Neural progenitor cell (in vitro differentiated cells): ENCODE measurements around the gene PRR18. TPM values are rescaled to one million over a fixed set of nuclear protein-coding genes. Genes with fewer than 3 reads are reported as not detected.

ENCODE experiments used
- DNase-seq: peaks from one replicate; pipeline ENCODE4 v3.0.0-alpha.2; 2016; ENCODE audit warnings: low spot score
- H2AFZ ChIP-seq: fragments of 200-600 bp; sonication (generic); replicated peaks from 2 replicates; pipeline ENCODE4 v1.6.1; 2016; ENCODE audit warnings: antibody characterized with exemption
- H3F3A ChIP-seq: fragments of 200-600 bp; sonication (generic); 2 replicates; pipeline ENCODE4 v1.6.1; 2016; ENCODE audit warnings: antibody characterized with exemption, low read depth
- H3K27ac ChIP-seq: fragments of 200-600 bp; sonication (generic); 2 replicates; pipeline ENCODE4 v1.5.1; 2016; ENCODE audit warnings: mild to moderate bottlenecking
- H3K27me3 ChIP-seq: fragments of 200-600 bp; sonication (generic); 2 replicates; pipeline ENCODE4 v1.6.1; 2016; ENCODE audit warnings: mild to moderate bottlenecking, moderate library complexity
- H3K36me3 ChIP-seq: fragments of 200-600 bp; sonication (generic); 2 replicates; pipeline ENCODE4 v1.5.1; 2016
- H3K4me1 ChIP-seq: fragments of 200-600 bp; sonication (generic); 2 replicates; pipeline ENCODE4 v1.6.1; 2016; ENCODE audit warnings: mixed run types
- H3K4me2 ChIP-seq: fragments of 200-600 bp; sonication (generic); 2 replicates; pipeline ENCODE4 v1.6.1; 2016
- H3K4me3 ChIP-seq: fragments of 200-600 bp; sonication (generic); 2 replicates; pipeline ENCODE4 v1.5.1; 2016
- H3K79me2 ChIP-seq: fragments of 200-600 bp; sonication (generic); 2 replicates; pipeline ENCODE4 v1.6.1; 2016; ENCODE audit warnings: low read depth
- H3K9ac ChIP-seq: fragments of 200-600 bp; sonication (generic); 2 replicates; pipeline ENCODE4 v1.6.1; 2016
- H3K9me3 ChIP-seq: fragments of 200-600 bp; sonication (generic); 2 replicates; pipeline ENCODE4 v1.5.1; 2016; ENCODE audit warnings: low read depth
- H4K20me1 ChIP-seq: fragments of 200-600 bp; sonication (generic); 2 replicates; pipeline ENCODE4 v1.6.1; 2016; ENCODE audit warnings: low read depth
- H3K27ac Mint-ChIP-seq: 3 replicates; pipeline ENCODE4 v1.8.0; 2021; ENCODE audit warnings: mixed read lengths
- H3K27me3 Mint-ChIP-seq: 2 replicates; pipeline ENCODE4 v1.8.0; 2022; ENCODE audit warnings: low read depth, mild to moderate bottlenecking, inconsistent platforms, moderate library complexity, mixed read lengths; ENCODE audit not compliant: insufficient read depth
- H3K36me3 Mint-ChIP-seq: 3 replicates; pipeline ENCODE4 v1.8.0; 2021; ENCODE audit warnings: mixed read lengths
- H3K4me1 Mint-ChIP-seq: 3 replicates; pipeline ENCODE4 v1.8.0; 2021; ENCODE audit warnings: mixed read lengths
- H3K4me3 Mint-ChIP-seq: 3 replicates; pipeline ENCODE4 v1.8.0; 2021; ENCODE audit warnings: mild to moderate bottlenecking, moderate library complexity, mixed read lengths
- H3K9me3 Mint-ChIP-seq: 3 replicates; pipeline ENCODE4 v1.8.0; 2020; ENCODE audit warnings: mixed read lengths
- EZH2 ChIP-seq: fragments of 200-600 bp; sonication (generic); IDR thresholded peaks from 2 replicates; pipeline ENCODE4 v1.6.1; 2017; ENCODE audit warnings: antibody characterized with exemption, mild to moderate bottlenecking, moderate library complexity
- EZH2phosphoT487 ChIP-seq: fragments of 200-600 bp; sonication (generic); IDR thresholded peaks from 2 replicates; pipeline ENCODE4 v1.6.1; 2017; ENCODE audit warnings: antibody characterized with exemption
- total RNA-seq: library from RNA; depleted of rRNA; stranded (reverse); fragments of >200 nt; gene quantifications from 2 replicates; pipeline ENCODE4 v1.2.3, GENCODE V29; 2015; ENCODE audit warnings: low replicate concordance
- TF ChIP-seq, protein P1 (sequence below): fragments of 200-600 bp; sonication (generic); IDR thresholded peaks from 2 replicates; pipeline ENCODE4 v1.5.1; 2017; ENCODE audit warnings: antibody characterized with exemption, mild to moderate bottlenecking

Gene PRR18
- total RNA-seq, 1 donor from 2014 or later, result 0.13 TPM

DNA sequence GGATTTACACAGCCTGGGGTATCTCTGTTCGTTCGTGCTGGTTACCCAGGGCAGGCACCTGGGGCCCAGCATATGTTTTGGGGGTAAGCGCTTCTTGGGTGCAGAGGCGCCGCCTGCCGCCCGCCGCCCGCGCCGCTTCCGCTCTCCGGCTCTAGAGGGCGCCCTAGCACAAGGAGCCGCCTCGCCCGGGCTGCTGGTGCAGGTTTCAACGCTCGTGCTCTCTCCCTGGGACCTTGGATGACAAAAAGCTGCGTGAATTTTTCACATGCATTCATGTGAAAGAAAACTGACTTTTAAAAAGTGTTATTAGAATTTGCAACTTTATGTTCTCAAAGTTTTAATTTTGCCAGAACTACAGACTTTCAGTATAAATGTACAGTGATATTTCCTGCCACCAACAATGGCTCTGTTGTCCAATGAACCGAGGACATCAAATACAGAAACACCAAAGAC lies 32.5 kb downstream of the PRR18 start:
- Histone ChIP-seq H3K4me3 (no peak overlapping the region), H3K9me3 (no peaks in the 10 kb centered on the region), H3K27me3 (peaks cover 14% of the 10 kb centered on the region), H3K36me3 (no peaks in the 10 kb centered on the region), H3K4me1 (peaks cover 8% of the 10 kb centered on the region), H2AFZ (no peak overlapping the region), H4K20me1 (no peaks in the 10 kb centered on the region), H3K27ac (no peak overlapping the region), H3K4me2 (no peak overlapping the region), H3K9ac (no peak overlapping the region), H3F3A (peaks cover 3% of the 10 kb centered on the region), H3K79me2 (no peaks in the 10 kb centered on the region)
- Mint-ChIP-seq H3K9me3 (no peaks in the 10 kb centered on the region), H3K4me3 (peak overlapping the region; percentile 70), H3K27me3 (peaks cover 5% of the 10 kb centered on the region), H3K4me1 (peaks cover 26% of the 10 kb centered on the region), H3K27ac (no peak overlapping the region), H3K36me3 (no peaks in the 10 kb centered on the region)
- peak; percentile 77 for DNase-seq
- TF ChIP-seq EZH2phosphoT487 (no peak), EZH2 (no peak)
- TF ChIP-seq, protein P1, sequence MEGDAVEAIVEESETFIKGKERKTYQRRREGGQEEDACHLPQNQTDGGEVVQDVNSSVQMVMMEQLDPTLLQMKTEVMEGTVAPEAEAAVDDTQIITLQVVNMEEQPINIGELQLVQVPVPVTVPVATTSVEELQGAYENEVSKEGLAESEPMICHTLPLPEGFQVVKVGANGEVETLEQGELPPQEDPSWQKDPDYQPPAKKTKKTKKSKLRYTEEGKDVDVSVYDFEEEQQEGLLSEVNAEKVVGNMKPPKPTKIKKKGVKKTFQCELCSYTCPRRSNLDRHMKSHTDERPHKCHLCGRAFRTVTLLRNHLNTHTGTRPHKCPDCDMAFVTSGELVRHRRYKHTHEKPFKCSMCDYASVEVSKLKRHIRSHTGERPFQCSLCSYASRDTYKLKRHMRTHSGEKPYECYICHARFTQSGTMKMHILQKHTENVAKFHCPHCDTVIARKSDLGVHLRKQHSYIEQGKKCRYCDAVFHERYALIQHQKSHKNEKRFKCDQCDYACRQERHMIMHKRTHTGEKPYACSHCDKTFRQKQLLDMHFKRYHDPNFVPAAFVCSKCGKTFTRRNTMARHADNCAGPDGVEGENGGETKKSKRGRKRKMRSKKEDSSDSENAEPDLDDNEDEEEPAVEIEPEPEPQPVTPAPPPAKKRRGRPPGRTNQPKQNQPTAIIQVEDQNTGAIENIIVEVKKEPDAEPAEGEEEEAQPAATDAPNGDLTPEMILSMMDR, result peak; percentile 99

DNA sequence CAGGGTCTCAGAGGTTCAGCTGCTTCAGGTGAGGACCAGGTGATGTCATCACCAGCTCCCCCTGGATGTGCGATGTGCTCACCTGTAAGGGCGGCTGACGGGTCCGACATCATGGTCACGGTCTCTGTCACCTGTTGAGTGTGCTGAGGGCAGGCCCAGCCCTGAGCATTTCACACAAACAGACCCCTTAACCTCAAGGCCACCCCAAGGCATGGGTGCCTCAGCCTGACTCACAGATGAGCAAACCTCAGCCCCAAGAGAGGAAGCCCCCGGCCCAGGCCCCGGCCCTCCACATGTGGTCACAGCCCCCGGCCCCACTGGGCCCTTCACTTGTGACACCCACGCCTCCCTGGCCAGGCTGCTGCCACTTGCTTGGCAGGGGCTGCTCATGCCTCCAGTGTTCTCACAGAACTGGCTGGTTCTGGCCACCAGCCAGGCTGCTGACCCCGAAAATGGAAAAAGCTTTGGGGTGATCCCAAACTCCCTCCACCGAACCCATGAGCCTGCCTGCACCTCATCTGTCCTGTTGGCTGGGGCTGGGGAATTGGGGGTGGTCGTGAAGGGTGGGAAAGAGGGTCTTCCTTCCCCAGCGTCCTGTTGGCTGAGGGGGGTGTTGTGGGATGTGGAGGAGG lies 33.3 kb downstream of the PRR18 start:
- TF ChIP-seq EZH2 (no peak), EZH2phosphoT487 (no peak)
- TF ChIP-seq, protein P1, result no peak
- no peak for DNase-seq
- no peak overlapping the region for H3K4me2 ChIP-seq
- no peak overlapping the region for H3K4me3 ChIP-seq
- H3K9me3 ChIP-seq, result no peaks in the 10 kb centered on the region
- peaks cover 8% of the 10 kb centered on the region for H3K4me1 ChIP-seq
- no peaks in the 10 kb centered on the region for H4K20me1 ChIP-seq
- no peak overlapping the region for H3K27ac ChIP-seq
- Mint-ChIP-seq H3K27ac (no peak overlapping the region), H3K4me1 (peaks cover 23% of the 10 kb centered on the region), H3K27me3 (peaks cover 3% of the 10 kb centered on the region), H3K4me3 (no peak overlapping the region), H3K9me3 (no peaks in the 10 kb centered on the region), H3K36me3 (no peaks in the 10 kb centered on the region)
- H3K9ac ChIP-seq, result no peak overlapping the region
- H2AFZ ChIP-seq, result no peak overlapping the region
- no peaks in the 10 kb centered on the region for H3K36me3 ChIP-seq
- H3K27me3 ChIP-seq, result peaks cover 15% of the 10 kb centered on the region
- H3F3A ChIP-seq, result peaks cover 3% of the 10 kb centered on the region
- no peaks in the 10 kb centered on the region for H3K79me2 ChIP-seq

DNA sequence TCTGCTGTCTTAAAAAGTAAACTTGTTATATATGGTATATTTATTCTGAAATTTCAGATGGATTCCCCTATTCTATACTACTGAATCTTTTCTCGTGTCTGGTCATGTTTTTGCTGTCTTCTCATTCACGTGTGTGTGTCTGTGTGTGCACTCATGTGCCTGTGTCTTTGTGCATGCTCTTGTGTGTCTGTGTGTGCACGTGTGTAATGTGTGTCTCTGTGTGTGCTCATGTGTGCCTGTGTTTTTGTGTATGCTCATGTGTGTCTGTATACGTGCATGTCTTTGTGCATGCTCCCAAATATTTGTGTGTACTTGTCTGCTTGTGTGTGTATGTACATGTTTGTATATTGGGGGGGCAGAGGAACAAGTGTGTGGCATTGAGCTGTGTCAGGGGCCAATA lies 34.0 kb downstream of the PRR18 start:
- no peak for DNase-seq
- peaks cover 22% of the 10 kb centered on the region for H3K27me3 ChIP-seq
- peaks cover 2% of the 10 kb centered on the region for H3F3A ChIP-seq
- no peaks in the 10 kb centered on the region for H4K20me1 ChIP-seq
- Mint-ChIP-seq H3K4me3 (no peak overlapping the region), H3K4me1 (peaks cover 20% of the 10 kb centered on the region), H3K9me3 (no peaks in the 10 kb centered on the region), H3K27me3 (peaks cover 5% of the 10 kb centered on the region), H3K27ac (no peak overlapping the region), H3K36me3 (no peaks in the 10 kb centered on the region)
- no peak overlapping the region for H3K4me2 ChIP-seq
- no peak for TF ChIP-seq EZH2phosphoT487
- no peak for TF ChIP-seq EZH2
- TF ChIP-seq, protein P1, result no peak
- no peaks in the 10 kb centered on the region for H3K36me3 ChIP-seq
- no peaks in the 10 kb centered on the region for H3K79me2 ChIP-seq
- H3K9me3 ChIP-seq, result no peaks in the 10 kb centered on the region
- no peak overlapping the region for H3K9ac ChIP-seq
- H2AFZ ChIP-seq, result no peak overlapping the region
- H3K4me3 ChIP-seq, result no peak overlapping the region
- H3K27ac ChIP-seq, result no peak overlapping the region
- H3K4me1 ChIP-seq, result peaks cover 8% of the 10 kb centered on the region
